GM19452 (cell line): ENCODE results near the gene NCEH1.
A peak's percentile ranks its signal among the peaks of the same experiment; 100 is the strongest.
"Not testable (repeated sequence)": the region's sequence is repeated elsewhere in the genome, so short reads cannot be mapped to it uniquely, and the experiment has no call there.

ENCODE experiments used
- ATAC-seq: cut with Tn5 transposase; IDR thresholded peaks from one replicate; pipeline ENCODE4 v1.9.1; 2021; ENCODE audit not compliant: unreplicated experiment

NCEH1 gene

GRCh38 chr3:172614340-172615274 lies 96.3 kb downstream of the NCEH1 start:
- ATAC-seq: no peak

- no peak for ATAC-seq
These were observed 97.0 kb downstream of the NCEH1 start for GRCh38 chr3:172613845-172614244.

GRCh38 chr3:172612871-172613678 lies 97.8 kb downstream of the NCEH1 start:
- no peak for ATAC-seq

- no peak for ATAC-seq
These were observed 101.1 kb downstream of the NCEH1 start for GRCh38 chr3:172609750-172610149.

DNA sequence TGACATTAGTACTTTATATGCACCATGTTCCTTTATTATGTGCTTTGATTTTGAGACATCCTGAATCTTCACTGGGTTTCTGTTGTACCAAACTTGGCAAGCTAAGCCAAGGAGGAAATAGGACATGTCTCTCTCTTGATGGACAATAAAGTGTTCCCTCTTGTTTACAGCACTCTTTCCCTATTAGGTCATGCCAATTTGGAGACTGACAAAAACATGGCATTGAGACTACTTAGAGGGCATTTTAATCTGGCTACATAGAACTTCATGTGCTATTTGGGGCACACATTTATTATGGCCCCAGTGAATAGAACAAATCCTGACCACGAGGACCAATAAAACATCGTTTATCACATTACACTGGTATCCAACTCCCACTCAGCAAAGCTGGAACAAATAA lies 102.3 kb downstream of the NCEH1 start:
- no peak for ATAC-seq

- ATAC-seq: no peak
These were observed 103.4 kb downstream of the NCEH1 start for GRCh38 chr3:172607305-172608121.

DNA sequence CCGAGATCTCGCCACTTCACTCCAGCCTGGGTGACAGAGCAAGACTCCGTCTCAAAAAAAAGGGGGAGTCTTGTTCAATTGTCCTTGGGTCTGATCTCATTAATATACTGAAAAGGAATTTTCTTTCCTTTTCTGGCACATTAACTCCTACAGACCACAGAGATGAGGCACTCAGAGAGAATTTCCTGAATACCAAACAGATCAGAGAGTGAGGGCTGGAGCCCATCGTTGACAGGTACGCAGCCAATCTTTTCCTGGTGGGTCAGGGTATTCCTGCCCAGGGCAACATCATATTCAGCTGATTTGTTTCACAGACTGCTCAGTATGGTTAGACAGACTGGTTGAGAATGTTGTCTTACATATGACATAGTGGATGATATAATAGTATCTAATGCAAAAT lies 104.8 kb downstream of the NCEH1 start:
- ATAC-seq: no peak

- ATAC-seq: no peak
These were observed 105.8 kb downstream of the NCEH1 start for GRCh38 chr3:172604895-172605646.

DNA sequence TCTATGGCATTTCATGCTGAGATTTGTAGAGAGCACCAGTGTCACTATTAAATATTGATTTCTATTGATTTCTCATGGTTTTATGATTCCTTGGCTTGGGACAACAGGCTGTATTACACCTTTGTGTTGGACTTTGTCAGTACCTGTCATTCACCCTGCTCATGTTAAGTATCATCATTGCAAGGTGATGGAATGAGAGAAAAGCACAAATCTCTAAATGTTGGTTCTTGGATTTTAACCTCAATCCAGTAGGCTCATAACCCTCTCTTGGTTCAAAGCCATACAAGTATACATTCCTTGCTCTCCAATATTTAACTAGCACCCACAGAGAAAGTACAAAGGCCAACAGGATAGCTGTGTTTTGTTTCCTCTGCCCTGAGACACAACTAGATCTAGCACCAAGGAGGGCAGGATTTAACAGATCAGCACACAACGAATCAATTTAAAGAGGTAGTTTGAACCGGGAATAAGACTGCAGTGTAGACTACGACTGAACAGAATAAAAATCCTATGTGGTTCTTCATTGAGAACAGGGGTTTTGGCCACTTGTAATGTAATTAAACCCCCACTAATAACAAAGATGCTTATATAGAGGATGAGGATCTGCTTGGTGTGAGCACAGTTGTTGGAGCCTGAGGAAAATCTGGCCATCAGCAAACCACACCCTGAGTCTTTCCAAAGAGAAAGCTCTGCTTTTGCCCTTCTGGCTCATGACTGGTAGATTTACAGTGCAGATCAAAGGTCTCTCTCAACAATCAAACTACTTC lies 109.6 kb downstream of the NCEH1 start:
- ATAC-seq: no peak

DNA sequence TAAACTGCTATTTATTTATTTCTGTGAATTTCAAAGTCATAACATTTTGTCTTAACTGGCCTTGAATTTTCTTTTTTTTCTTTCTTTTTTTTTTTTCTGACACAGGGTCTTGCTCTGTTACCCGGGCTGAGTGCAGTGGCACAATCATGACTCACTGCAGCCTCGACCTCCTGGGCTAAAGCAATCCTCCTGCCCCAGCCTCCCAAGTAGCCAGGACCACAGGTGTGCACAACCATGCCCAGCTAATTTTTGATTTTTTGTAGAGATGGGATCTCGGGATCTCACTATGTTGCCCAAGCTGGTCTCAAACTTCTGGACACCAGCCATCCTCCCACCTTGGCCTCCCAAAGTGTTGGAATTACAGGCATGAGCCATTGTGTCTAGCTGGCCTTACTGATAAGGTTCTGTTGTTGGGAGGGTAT lies 110.2 kb downstream of the NCEH1 start:
- ATAC-seq: no peak

DNA sequence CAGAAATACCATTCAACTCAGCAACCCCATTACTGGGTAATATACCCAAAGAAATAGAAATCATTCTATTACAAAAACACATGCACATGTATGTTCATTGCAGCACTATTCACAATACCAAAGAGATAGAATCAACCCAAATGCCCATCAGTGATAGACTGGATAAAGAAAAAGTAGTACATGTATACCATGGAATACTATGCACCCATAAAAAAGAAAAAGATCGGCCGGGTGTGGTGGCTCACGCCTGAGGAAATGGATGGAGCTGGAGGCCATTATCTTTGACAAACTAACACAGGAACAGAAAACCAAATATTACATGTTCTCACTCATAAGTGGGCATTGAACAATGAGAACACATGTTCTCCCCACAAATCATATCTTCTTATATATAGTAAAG lies 112.0 kb downstream of the NCEH1 start:
- ATAC-seq: no peak

GRCh38 chr3:172596394-172596706 lies 114.5 kb downstream of the NCEH1 start:
- ATAC-seq: no peak

DNA sequence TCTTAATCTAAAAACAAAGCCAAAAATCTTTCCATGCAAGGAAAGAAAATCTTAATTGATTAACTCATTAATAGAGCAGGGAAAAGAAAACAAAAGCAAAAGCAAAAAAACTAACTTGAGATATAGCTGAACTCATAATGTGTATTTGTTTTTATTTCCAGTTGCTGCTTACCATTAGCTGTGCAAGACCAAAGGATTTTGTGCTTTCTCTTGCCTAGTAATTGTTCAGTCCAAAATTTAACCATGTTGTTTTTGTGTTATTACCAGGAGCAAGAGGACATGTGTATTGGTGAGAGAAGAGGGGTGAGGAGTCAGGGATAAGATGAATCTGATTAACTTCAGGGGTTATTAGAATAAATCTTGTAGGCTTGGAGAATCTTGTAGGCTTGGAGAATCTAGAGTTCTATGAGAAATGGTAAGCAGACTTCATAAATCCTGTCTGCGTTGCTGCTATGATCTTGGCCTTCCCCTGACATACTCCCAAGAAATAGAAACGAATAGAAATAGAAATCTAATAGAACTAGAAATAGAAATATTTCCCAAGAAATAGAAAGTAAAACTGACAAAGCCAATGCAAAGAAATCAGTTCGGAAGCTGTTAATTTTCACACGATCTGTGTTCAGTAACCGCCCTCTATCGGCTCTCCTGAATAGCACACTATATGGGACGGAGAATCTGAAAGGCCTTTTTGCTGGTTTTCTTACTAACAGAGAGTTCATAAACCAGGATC lies 115.0 kb downstream of the NCEH1 start:
- peak; percentile 40 for ATAC-seq

- ATAC-seq: not testable (repeated sequence)
These were observed 115.8 kb downstream of the NCEH1 start for GRCh38 chr3:172594900-172595663.

GRCh38 chr3:172592898-172593669 lies 117.8 kb downstream of the NCEH1 start:
- no peak for ATAC-seq

DNA sequence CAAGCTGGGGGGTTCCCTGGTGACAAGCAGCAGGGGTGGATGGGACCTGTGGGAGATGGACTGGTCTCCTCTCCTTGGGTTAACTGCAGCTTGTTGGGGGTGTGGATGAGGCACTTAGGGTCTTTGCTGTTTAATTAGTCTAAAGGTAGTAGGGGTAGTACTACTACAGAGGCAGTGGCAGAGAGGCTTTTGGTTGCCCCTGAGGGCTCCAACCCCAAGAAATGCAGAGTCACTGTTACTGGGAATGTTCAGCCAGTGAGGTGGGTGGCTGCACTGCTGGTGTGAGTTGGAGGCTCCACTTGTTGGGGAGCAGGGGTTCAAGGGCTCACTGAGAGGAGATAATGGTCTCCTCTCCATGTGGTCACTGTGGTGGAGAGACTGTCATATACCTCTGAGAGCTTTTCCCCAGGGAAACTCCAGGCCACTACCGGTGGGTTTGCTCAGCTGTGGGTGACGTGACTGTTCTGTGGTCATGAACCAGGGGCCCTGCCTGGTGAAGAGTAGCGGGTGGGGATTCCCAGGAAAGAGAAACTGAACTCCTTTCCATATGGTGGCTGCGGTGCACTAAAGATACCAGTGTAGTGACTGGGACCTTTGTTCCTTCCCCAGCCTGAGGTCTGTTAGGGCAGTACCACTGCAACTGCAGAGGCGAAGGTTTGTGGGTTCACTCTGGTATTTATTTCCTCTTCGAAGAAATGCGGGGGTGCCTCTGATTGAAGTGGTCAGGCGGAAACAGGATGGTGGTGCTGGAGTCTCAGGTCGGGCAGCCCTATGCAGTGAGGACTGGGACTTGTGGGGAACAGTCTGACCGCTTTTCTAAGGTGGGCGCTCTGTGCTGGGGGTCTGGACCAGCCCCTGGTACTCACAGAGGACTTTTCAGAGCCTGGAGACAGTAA lies 118.7 kb downstream of the NCEH1 start:
- peak; percentile 85 for ATAC-seq
